BJ (cell line): ENCODE measurements around the gene SLK. TPM values are rescaled to one million over a fixed set of nuclear protein-coding genes. Genes with fewer than 3 reads are reported as not detected.

Experiments used
- CTCF ChIA-PET: fragments of 350-600 bp; formaldehyde crosslinking; extraction: SDS; loops from one replicate; lab custom pipeline; 2021; ENCODE audit warnings: antibody characterized with exemption, inconsistent platforms; lab: Yijun Ruan, JAX
- POLR2A ChIA-PET: fragments of 300-600 bp; sonication (Branson Sonifier 250); formaldehyde crosslinking; extraction: SDS; loops from one replicate; lab custom pipeline; 2021; ENCODE audit warnings: antibody characterized with exemption; lab: Charles Lee
- DNase-seq: peaks from one replicate; pipeline ENCODE4 v3.0.0-alpha.2; 2011; ENCODE audit warnings: low read depth
- H3K27me3 ChIP-seq: 2 replicates; pipeline ENCODE4 v1.6.0; 2011; ENCODE audit warnings: low read length; ENCODE audit not compliant: control insufficient read depth, insufficient read depth
- H3K36me3 ChIP-seq: 2 replicates; pipeline ENCODE4 v1.5.1; 2011; ENCODE audit warnings: low read length; ENCODE audit not compliant: control insufficient read depth, insufficient read depth
- H3K4me3 ChIP-seq: 2 replicates; pipeline ENCODE4 v1.5.1; 2011; ENCODE audit warnings: low read depth, mild to moderate bottlenecking, control low read depth, low read length
- CTCF ChIP-seq: IDR thresholded peaks from 2 replicates; pipeline ENCODE4 v1.5.1; 2011; ENCODE audit warnings: low read depth, mild to moderate bottlenecking, control low read depth, inconsistent platforms, low read length, moderate library complexity; ENCODE audit not compliant: insufficient read depth
- polyA plus RNA-seq: library from polyadenylated mRNA; depleted of rRNA; stranded (reverse); fragments of >200 nt; gene quantifications from 2 replicates; pipeline ENCODE4 v1.2.3, GENCODE V29; 2011

SLK gene
- polyA plus RNA-seq, 1 experiment = 3.5 TPM

- Histone ChIP-seq H3K4me3 (no peak overlapping the region), H3K27me3 (no peaks in the 10 kb centered on the region), H3K36me3 (peaks cover 1% of the 10 kb centered on the region; the same call in 1 of the 2 replicates)
- TF ChIP-seq CTCF = no peak
- no peak for DNase-seq
- ChIA-PET POLR2A (no interaction called here), CTCF (interaction anchor here (2.1 kb wide), 1 partner anchor 10 kb away, joined by 4 read pairs; no protein-coding TSS in a partner anchor)
Measured at GRCh38 chr10:104005172-104005863, 38.4 kb downstream of the SLK start.

GRCh38 chr10:104011904-104012303, 45.0 kb downstream of the SLK start:
- Histone ChIP-seq H3K36me3 (no peaks in the 10 kb centered on the region), H3K27me3 (no peaks in the 10 kb centered on the region), H3K4me3 (no peak overlapping the region)
- POLR2A ChIA-PET = no interaction called here
- CTCF ChIA-PET = interaction anchor here (1.4 to 1.5 kb wide), 2 partner anchors 9 to 124 kb away, joined by 4 read pairs; no protein-coding TSS in a partner anchor
- no peak for DNase-seq
- TF ChIP-seq CTCF = no peak

DNA sequence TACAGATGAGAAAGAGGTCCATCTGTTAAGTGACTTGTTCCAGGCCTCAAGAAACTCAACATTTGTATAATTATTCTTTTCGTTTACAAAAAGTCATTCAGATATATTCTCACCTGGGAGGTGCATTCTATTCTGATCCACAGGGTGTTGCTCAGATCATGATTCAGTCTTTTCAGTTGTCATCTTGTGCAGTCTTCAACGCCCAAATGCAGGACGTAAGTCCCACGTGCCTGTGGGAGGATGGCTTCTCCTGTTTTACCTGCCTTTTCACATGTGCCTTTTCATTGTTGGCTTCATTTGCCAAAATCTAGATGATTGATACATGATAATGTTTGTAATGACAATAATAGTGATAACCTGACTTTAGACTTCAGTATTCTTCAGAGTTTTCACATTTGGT, 46.5 kb downstream of the SLK start:
- Histone ChIP-seq H3K4me3 (no peak overlapping the region), H3K36me3 (no peaks in the 10 kb centered on the region), H3K27me3 (no peaks in the 10 kb centered on the region)
- no peak for TF ChIP-seq CTCF
- ChIA-PET CTCF (interaction anchor here (0.9 kb wide), 1 partner anchor 125 kb away, joined by 3 read pairs; no protein-coding TSS in a partner anchor), POLR2A (no interaction called here)
- no peak for DNase-seq

DNA sequence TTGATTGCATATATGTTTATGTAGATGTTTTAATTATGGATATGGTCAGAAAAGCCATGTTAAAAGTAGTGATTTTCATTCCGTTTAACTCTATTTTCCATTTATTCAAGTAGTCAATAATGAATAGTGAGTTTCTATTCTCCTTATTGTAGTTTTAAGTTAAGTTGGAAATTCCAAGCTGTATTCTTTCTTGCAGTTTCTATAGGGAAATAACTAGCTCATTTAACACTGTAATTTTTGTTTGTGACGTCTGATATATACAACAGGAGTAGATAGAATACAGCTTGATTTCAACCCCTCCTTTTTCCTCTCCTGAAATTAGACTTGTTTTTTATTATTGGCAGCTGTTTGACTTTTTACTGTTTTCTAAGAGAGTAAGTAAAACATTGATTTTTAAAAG, 47.2 kb downstream of the SLK start:
- Histone ChIP-seq H3K4me3 (no peak overlapping the region), H3K36me3 (no peaks in the 10 kb centered on the region), H3K27me3 (no peaks in the 10 kb centered on the region)
- CTCF ChIA-PET = interaction anchor here (1.4 kb wide), 1 partner anchor 11 kb away, joined by 3 read pairs; no protein-coding TSS in a partner anchor
- POLR2A ChIA-PET = no interaction called here
- TF ChIP-seq CTCF = no peak
- DNase-seq = no peak

- peaks cover 5% of the 10 kb centered on the region for H3K36me3 ChIP-seq
- H3K27me3 ChIP-seq = no peaks in the 10 kb centered on the region
- no peak overlapping the region for H3K4me3 ChIP-seq
- ChIA-PET CTCF (interaction anchor here (0.6 kb wide), 1 partner anchor 304 kb away, joined by 3 read pairs; no protein-coding TSS in a partner anchor), POLR2A (no interaction called here)
- no peak for TF ChIP-seq CTCF
- DNase-seq = no peak
Measured at GRCh38 chr10:104016661-104017060, 49.7 kb downstream of the SLK start.
